ENCODE data around the gene AMPH. TPM values are rescaled to one million over a fixed set of nuclear protein-coding genes. Genes with fewer than 3 reads are reported as not detected.

The AMPH gene
- total RNA-seq, 2 donors from 2014 or later, result not detected

DNA sequence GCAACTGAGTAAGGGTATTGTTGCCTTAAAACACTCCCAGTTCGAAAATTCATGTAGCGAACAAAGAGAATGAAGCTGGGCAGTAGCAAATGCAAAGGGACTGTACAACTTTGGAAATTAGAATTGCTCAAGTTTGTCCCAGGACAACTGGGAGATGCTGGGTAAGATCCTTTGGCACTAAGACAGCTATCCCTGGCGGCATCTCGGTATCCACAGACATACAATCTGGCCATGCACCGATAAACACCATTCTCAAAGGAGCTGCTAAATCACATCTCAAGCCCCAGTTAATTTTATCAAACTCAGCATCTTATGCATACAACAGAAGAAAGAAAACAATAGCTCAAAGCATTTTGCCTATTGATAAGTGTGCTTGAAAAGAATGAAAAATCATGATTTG lies 177.3 kb downstream of the AMPH start:
- no peaks in the 10 kb centered on the region for H3K9me3 ChIP-seq (ENCODE audit: control insufficient read depth, low read length, poor library complexity, severe bottlenecking)
- no peaks in the 10 kb centered on the region for H3K36me3 Mint-ChIP-seq (ENCODE audit: low read depth)
- DNase-seq, result no peak
- H3K4me3 Mint-ChIP-seq, result no peak overlapping the region
- ATAC-seq, result no peak
- H3K27ac Mint-ChIP-seq, result no peak overlapping the region
- H3K27me3 Mint-ChIP-seq, result peaks cover 25% of the 10 kb centered on the region
- H3K4me1 Mint-ChIP-seq, result peaks cover 3% of the 10 kb centered on the region

DNA sequence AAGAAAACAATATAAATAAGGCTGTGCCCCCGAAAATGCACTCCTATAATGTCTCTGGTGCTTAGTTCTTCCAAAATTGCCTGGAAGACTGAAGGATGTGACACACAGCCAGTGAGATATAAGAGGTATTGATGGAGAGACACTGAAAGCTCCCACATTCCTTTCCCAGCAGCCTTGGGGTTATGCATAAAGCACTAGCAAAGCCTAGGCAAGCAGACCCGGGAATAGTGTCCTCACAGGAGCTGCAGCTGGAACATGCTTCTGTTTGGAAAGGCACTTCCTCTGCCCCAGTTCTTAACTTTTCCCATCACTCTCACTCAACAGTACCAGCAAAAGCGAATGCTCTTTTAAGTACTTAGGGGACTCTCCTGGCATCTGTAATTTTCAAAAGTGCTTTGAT lies 178.0 kb downstream of the AMPH start:
- Mint-ChIP-seq H3K27ac (no peak overlapping the region), H3K36me3 (ENCODE audit: low read depth) (no peaks in the 10 kb centered on the region), H3K27me3 (peaks cover 25% of the 10 kb centered on the region), H3K4me1 (peaks cover 3% of the 10 kb centered on the region), H3K4me3 (no peak overlapping the region)
- ATAC-seq (no peak), DNase-seq (no peak)
- no peaks in the 10 kb centered on the region for H3K9me3 ChIP-seq (ENCODE audit: control insufficient read depth, low read length, poor library complexity, severe bottlenecking)

DNA sequence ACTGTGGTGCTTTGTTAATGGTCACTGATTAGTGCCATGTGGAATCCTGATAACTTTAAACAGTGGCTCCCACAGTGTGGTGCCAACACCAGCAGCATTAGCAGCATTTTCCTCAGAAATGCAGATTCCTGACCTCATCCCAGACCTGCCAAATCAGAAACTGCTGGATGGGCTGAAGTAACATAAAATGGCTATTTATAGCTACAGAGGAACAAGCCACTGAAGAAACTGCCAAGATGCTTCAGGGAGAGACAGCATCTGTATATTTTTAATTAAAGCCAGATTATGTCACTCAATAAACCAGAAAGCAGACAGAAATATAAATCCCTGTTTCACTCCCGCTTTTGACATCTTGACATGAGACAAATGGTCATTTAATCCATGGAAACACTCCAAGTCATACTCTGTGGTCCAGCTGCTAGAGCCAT lies 178.5 kb downstream of the AMPH start:
- no peak for ATAC-seq
- H3K4me1 Mint-ChIP-seq, result peaks cover 3% of the 10 kb centered on the region

DNA sequence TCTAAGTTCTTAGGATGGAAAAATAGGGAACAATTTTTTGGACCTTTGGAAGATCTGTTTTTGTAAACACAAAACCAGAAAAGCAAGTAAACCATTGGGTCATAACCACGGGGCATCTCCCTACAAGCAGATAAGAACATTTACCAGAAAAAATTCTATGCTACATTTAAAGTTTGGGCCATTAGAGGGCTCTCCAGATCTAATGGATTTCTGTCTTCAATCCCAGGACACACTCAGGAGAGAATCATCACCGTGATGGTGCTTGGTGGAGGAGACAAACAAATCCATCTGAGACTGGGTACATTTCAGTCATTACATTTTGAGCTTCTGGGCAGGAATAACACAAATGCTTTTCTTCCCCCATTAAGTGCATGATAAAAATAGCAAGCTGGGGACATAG lies 179.3 kb downstream of the AMPH start:
- H3K9me3 ChIP-seq (ENCODE audit: control insufficient read depth, low read length, poor library complexity, severe bottlenecking), result no peaks in the 10 kb centered on the region
- Mint-ChIP-seq H3K4me3 (no peak overlapping the region), H3K36me3 (ENCODE audit: low read depth) (no peaks in the 10 kb centered on the region), H3K4me1 (peaks cover 3% of the 10 kb centered on the region), H3K27ac (no peak overlapping the region), H3K27me3 (peaks cover 25% of the 10 kb centered on the region)
- no peak for DNase-seq
- ATAC-seq, result no peak

More for the DNA sequence above, 178.5 kb downstream of the AMPH start:
- no peak overlapping the region for H3K27ac Mint-ChIP-seq
- H3K9me3 ChIP-seq (ENCODE audit: control insufficient read depth, low read length, poor library complexity, severe bottlenecking), result no peaks in the 10 kb centered on the region
- H3K27me3 Mint-ChIP-seq, result peaks cover 25% of the 10 kb centered on the region
- H3K36me3 Mint-ChIP-seq (ENCODE audit: low read depth), result no peaks in the 10 kb centered on the region
- no peak overlapping the region for H3K4me3 Mint-ChIP-seq
- DNase-seq, result no peak

DNA sequence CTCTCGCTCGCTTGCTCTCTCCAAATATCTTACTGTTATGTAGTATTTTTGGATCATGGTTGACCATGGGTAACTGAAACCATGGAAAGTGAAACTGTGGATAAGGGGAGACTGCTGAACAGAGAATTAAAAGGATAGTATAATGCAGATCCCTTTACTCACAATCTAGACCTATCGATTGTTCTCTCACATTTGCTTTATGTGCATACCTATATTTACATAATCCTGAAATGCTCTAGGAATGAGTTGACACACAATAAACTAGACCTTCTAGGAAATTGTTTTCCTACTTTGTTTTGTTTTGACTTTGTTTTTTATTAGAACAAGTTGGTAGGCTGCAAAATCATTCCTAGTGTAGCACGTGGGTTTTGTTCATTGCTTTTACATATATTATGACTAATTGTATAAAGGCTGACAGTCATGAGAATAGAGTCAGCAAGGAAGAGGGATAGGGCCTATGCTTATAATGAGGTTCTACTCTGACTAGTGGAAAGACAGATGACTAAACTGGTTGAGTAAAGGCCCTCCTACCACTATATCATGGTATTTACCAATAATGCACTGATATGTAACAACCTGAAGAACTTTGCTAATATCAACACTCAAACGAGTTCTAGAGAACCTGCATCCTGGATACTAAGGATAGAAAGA lies 182.5 kb downstream of the AMPH start:
- Mint-ChIP-seq H3K4me1 (peaks cover 3% of the 10 kb centered on the region), H3K27ac (no peak overlapping the region), H3K27me3 (peaks cover 25% of the 10 kb centered on the region), H3K4me3 (no peak overlapping the region), H3K36me3 (ENCODE audit: low read depth) (no peaks in the 10 kb centered on the region)
- no peak for ATAC-seq
- no peaks in the 10 kb centered on the region for H3K9me3 ChIP-seq (ENCODE audit: control insufficient read depth, low read length, poor library complexity, severe bottlenecking)
- no peak for DNase-seq

DNA sequence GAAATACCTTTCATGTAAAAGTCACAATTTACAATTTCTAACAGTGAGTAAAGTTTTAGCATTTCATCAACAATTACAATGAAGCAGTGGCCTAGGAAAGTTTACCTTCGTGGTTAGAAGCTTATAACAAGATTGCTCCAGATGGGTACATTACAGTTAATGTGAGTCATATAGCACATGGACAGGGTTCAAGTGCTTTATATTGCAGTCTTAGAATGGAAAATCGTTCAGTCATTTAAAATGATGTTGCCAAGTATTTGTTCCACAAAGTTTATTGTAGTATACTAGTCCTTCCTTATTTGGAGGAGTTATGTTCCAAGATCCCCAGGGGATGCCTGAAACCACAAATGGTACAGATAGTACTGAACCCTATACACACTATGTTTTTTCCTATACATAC lies 183.1 kb downstream of the AMPH start:
- Mint-ChIP-seq H3K4me3 (no peak overlapping the region), H3K4me1 (peaks cover 3% of the 10 kb centered on the region), H3K27ac (no peak overlapping the region), H3K36me3 (ENCODE audit: low read depth) (no peaks in the 10 kb centered on the region), H3K27me3 (peaks cover 22% of the 10 kb centered on the region)
- no peak for DNase-seq
- no peak for ATAC-seq
- no peaks in the 10 kb centered on the region for H3K9me3 ChIP-seq (ENCODE audit: control insufficient read depth, low read length, poor library complexity, severe bottlenecking)

DNA sequence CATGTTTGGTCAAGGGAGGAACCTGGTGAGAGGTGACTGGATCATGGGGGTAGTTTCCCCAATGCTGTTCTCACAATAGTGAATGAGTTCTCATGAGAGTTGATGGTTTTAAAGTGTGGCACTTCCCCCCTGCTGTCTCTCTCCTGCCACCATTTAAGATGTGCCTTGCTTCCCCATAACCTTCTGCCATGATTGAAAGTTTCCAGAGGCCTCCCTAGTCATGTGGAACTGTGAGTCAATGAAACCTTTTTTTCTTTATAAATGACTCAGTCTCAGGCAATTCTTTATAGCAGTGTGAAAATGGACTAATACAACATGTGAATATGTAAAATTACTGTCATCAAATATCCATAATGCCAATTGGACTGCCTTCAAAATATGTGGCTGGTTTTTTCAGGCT lies 192.2 kb downstream of the AMPH start:
- no peak for ATAC-seq
- DNase-seq, result no peak
- Mint-ChIP-seq H3K27ac (no peak overlapping the region), H3K4me3 (no peak overlapping the region), H3K36me3 (ENCODE audit: low read depth) (no peaks in the 10 kb centered on the region), H3K27me3 (no peaks in the 10 kb centered on the region), H3K4me1 (peaks cover under 1% of the 10 kb centered on the region)
- no peaks in the 10 kb centered on the region for H3K9me3 ChIP-seq (ENCODE audit: control insufficient read depth, low read length, poor library complexity, severe bottlenecking)

DNA sequence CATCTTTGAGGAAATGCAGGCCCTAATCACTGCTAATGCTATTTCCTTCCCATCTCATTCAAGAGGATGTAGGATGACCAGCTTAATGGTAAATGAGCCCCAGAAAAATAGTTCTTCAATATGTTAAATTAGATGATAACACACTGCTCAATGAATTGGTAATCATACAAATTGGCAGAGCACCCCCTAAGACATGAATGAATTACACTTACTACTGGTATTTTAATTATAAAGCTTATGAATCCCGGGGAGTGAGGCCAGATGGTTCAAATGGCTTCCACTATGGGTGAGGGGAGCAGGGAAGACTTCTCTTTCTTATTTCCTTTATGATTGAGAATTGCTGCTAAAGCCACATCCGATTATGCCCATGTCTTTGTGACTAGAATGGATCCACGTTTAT lies 198.5 kb downstream of the AMPH start:
- Mint-ChIP-seq H3K4me3 (no peak overlapping the region), H3K27ac (no peak overlapping the region)

DNA sequence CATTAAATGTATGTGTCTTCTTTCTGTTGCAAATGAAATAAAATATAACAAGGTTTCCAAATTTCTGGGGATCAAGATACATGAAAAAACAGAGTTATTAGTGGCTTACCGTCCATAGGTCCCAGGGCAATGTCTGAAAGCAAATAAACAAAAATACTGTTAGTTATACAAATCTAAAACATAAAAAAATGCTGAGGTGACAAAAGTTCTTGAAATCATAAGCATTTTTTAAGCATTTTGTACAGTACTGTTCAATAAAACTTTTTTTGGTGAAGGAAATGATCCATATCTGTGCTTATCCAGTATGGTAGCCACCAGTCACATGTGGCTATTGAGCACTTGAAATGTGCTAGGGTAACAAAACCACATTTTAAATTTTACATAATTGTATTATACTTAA lies 199.1 kb downstream of the AMPH start:
- Mint-ChIP-seq H3K27ac (no peak overlapping the region), H3K36me3 (ENCODE audit: low read depth) (peaks cover 2% of the 10 kb centered on the region)
- no peak for ATAC-seq

More for the DNA sequence above, 198.5 kb downstream of the AMPH start:
- H3K9me3 ChIP-seq (ENCODE audit: control insufficient read depth, low read length, poor library complexity, severe bottlenecking), result no peaks in the 10 kb centered on the region
- DNase-seq, result no peak
- Mint-ChIP-seq H3K27me3 (peaks cover 8% of the 10 kb centered on the region), H3K4me1 (peaks cover 6% of the 10 kb centered on the region), H3K36me3 (ENCODE audit: low read depth) (peaks cover 2% of the 10 kb centered on the region)
- no peak for ATAC-seq

DNA sequence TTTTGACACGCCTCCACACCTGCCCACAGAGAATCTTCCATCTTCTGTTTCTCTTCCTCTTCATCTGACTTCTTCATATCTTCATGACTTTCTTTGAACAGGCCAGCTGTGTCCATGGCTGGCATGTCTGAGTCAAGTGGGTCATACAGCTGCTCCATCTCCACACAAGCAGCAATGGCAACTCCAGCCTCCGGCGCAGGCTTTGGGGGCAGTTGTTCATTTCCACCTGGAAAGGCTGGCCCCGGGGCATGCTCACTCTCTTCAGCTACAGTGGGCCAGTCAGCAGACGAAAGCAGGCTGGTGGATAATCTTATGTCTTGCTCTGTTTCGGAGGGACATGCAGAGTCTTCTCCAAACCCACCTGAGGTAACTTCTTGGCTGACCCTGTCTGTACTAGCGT lies 202.1 kb downstream of the AMPH start:
- peaks cover 32% of the 10 kb centered on the region for H3K4me1 Mint-ChIP-seq

More for the DNA sequence above, 199.1 kb downstream of the AMPH start:
- Mint-ChIP-seq H3K4me1 (peaks cover 12% of the 10 kb centered on the region), H3K27me3 (peaks cover 8% of the 10 kb centered on the region), H3K4me3 (no peak overlapping the region)
- H3K9me3 ChIP-seq (ENCODE audit: control insufficient read depth, low read length, poor library complexity, severe bottlenecking), result no peaks in the 10 kb centered on the region
- no peak for DNase-seq

DNA sequence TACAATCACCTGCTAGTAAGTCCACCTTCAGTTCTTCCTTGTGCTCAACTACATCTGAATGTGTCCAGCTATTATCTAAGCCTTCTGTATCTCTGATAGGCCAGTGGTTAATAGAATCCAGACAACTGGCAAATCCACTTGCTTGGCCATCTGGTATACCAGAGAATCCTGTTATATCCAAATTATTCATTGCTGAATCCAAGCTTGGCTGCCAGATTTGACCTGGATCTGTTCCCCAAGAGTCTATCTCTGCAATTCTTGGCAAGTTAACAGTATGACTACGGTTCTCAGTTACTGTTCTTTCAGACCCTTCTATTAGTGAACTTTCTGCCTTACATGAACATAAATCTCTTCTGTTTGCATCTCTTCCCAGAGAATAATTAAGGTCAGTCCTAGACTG lies 203.1 kb downstream of the AMPH start:
- ATAC-seq (no peak), DNase-seq (no peak)
- H3K36me3 Mint-ChIP-seq (ENCODE audit: low read depth), result peaks cover 2% of the 10 kb centered on the region
- peaks cover 8% of the 10 kb centered on the region for H3K27me3 Mint-ChIP-seq
- H3K27ac Mint-ChIP-seq, result no peak overlapping the region
- H3K9me3 ChIP-seq (ENCODE audit: control insufficient read depth, low read length, poor library complexity, severe bottlenecking), result no peaks in the 10 kb centered on the region
- H3K4me1 Mint-ChIP-seq, result peaks cover 31% of the 10 kb centered on the region
- H3K4me3 Mint-ChIP-seq, result no peak overlapping the region

More for the DNA sequence above, 202.1 kb downstream of the AMPH start:
- peaks cover 8% of the 10 kb centered on the region for H3K27me3 Mint-ChIP-seq
- H3K36me3 Mint-ChIP-seq (ENCODE audit: low read depth), result peaks cover 2% of the 10 kb centered on the region
- no peaks in the 10 kb centered on the region for H3K9me3 ChIP-seq (ENCODE audit: control insufficient read depth, low read length, poor library complexity, severe bottlenecking)
- no peak overlapping the region for H3K4me3 Mint-ChIP-seq
- H3K27ac Mint-ChIP-seq, result no peak overlapping the region
- DNase-seq (no peak), ATAC-seq (no peak)

DNA sequence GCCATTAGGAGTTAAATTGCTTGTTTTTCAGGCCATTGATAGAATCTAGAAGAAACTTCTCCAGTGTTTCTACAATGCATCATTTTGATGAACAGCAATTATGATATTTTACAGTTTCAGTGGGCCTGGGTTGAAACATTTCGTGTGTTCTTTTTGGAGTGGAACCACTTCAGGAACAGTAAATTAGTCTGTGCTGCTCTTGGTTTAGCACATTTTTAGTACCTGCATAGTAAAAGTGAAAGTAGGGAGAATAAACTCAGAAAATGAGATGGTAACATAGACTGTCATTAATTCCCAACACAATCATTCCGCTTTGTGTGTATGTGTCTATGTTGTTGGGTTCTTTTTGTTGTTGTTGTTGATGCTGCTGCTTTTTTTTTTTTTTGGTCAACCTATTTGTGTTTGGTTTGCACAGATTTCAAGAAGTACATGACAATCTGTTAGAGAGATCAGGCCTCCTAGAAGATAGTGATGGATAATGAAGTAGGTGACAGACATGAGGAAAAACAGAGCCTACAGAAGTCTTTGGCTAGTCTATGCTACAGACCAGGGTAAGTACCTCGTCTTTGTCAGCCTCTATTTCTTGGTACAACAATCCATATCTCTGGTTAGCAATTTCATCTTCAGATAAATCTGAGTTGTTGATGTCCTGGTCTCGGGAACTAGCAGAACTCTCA lies 203.8 kb downstream of the AMPH start:
- peaks cover 2% of the 10 kb centered on the region for H3K36me3 Mint-ChIP-seq (ENCODE audit: low read depth)
- ATAC-seq, result no peak
- H3K27ac Mint-ChIP-seq, result no peak overlapping the region
- H3K27me3 Mint-ChIP-seq, result peaks cover 8% of the 10 kb centered on the region
- H3K4me3 Mint-ChIP-seq, result peak overlapping the region; percentile 26
- no peak for DNase-seq
- no peaks in the 10 kb centered on the region for H3K9me3 ChIP-seq (ENCODE audit: control insufficient read depth, low read length, poor library complexity, severe bottlenecking)
- H3K4me1 Mint-ChIP-seq, result peaks cover 28% of the 10 kb centered on the region

DNA sequence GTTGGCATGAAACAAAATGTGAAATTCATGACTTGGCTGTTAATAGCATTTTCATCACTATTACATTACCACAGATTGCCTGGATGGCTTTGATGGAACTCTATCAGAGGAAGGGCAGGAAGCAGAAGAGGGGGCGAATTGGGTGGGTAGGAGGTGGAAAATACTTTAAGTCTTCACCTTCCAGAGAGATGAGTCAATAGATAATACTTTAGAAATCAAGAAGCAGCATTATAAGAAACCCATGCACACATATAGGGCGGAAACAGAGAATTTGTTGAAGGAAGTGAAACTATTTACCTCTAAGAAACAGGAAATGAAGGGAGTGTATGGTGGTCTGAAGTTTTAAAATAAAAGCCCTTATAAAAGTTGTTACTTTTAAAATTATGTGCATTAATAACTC lies 205.7 kb downstream of the AMPH start:
- Mint-ChIP-seq H3K36me3 (ENCODE audit: low read depth) (peaks cover 2% of the 10 kb centered on the region), H3K27ac (no peak overlapping the region), H3K4me1 (peaks cover 28% of the 10 kb centered on the region), H3K27me3 (peaks cover 12% of the 10 kb centered on the region), H3K4me3 (peak overlapping the region; percentile 63)
- no peak for DNase-seq
- H3K9me3 ChIP-seq (ENCODE audit: control insufficient read depth, low read length, poor library complexity, severe bottlenecking), result no peaks in the 10 kb centered on the region
- ATAC-seq, result peak; percentile 35

Measured in T-helper 17 cell (primary cell).